HCT116 (cell line): ENCODE data around the gene VSNL1. TPM values are rescaled to one million over a fixed set of nuclear protein-coding genes. Genes with fewer than 3 reads are reported as not detected.
A peak's percentile ranks its signal among the peaks of the same experiment; 100 is the strongest.

Source experiments
- ATAC-seq: fragments of 200-7000 bp; cut with Tn5 transposase; 2 replicates; pipeline ENCODE4 v1.9.1; 2020; ENCODE audit warnings: mild to moderate bottlenecking, moderate library complexity
- BruUV-seq: library from RNA; stranded (reverse); fragments of 400-500 nt; replicated peaks from 2 replicates; lab custom pipeline; 2021; lab: Mats Ljungman, UMichigan
- CTCF ChIA-PET: fragments of 300-600 bp; sonication (Branson Sonifier 250); formaldehyde crosslinking; loops from one replicate; lab custom pipeline; 2021; ENCODE audit warnings: antibody characterized with exemption; lab: Charles Lee
- POLR2A ChIA-PET: fragments of 300-600, 350-600 bp; sonication (Branson Sonifier 250); formaldehyde crosslinking; loops from one replicate; lab custom pipeline; 2021; ENCODE audit warnings: antibody characterized with exemption; lab: Charles Lee
- RAD21 ChIA-PET, 2 experiments: fragments of 300-600 bp; sonication (Branson Sonifier 250); formaldehyde crosslinking; loops; one replicate each; lab custom pipeline; 2023; ENCODE audit warnings: low total read pairs in 2 of 2; ENCODE audit not compliant: uncharacterized antibody in 2 of 2, unreplicated experiment in 2 of 2, low non-redundant PET in 1 of 2; lab: Charles Lee
- DNase-seq: peaks from one replicate; pipeline ENCODE4 v3.0.0-alpha.2; 2010; ENCODE audit warnings: low read depth, low spot score
- H2AFZ ChIP-seq: fragments of 200-600 bp; shearing (Covaris generic), sonication (generic); 2 replicates; pipeline ENCODE4 v1.6.1; 2017; ENCODE audit warnings: low read depth, mixed run types, mixed read lengths, antibody characterized with exemption, low read length; ENCODE audit not compliant: poor library complexity, severe bottlenecking
- H3K27ac ChIP-seq: 2 replicates; pipeline ENCODE4 v1.5.1; 2012; ENCODE audit warnings: low read depth, low read length
- H3K27me3 ChIP-seq: fragments of 200-600 bp; sonication (generic); 2 replicates; pipeline ENCODE4 v1.6.1; 2016; ENCODE audit warnings: mixed run types, low read length, mixed read lengths; ENCODE audit not compliant: insufficient read depth
- H3K36me3 ChIP-seq, 2 experiments: fragments of 200-500 bp in 1 of 2; fragments of 200-600 bp in 1 of 2; sonication (Bioruptor generic) in 1 of 2; sonication (generic) in 1 of 2; 2 replicates each; pipeline versions ENCODE4 v1.5.1 to v1.6.1; 2014 to 2016; ENCODE audit warnings: low read length in 2 of 2, inconsistent platforms in 1 of 2, mixed read lengths in 1 of 2, mixed run types in 1 of 2; ENCODE audit not compliant: insufficient read depth in 2 of 2, control insufficient read depth in 1 of 2
- H3K4me1 ChIP-seq, 2 experiments: fragments of 200-600 bp in 1 of 2; sonication (generic) in 1 of 2; 2 replicates each; pipeline versions ENCODE4 v1.5.1 to v1.6.1; 2012 to 2017; ENCODE audit warnings: low read length in 2 of 2, inconsistent platforms in 1 of 2, mild to moderate bottlenecking in 1 of 2, mixed read lengths in 1 of 2, mixed run types in 1 of 2, moderate library complexity in 1 of 2; ENCODE audit not compliant: insufficient read depth in 2 of 2, control insufficient read depth in 1 of 2
- H3K4me2 ChIP-seq: fragments of 200-600 bp; sonication (generic); 2 replicates; pipeline ENCODE4 v1.6.1; 2017; ENCODE audit warnings: mixed run types, low read length, mixed read lengths
- H3K4me3 ChIP-seq, 2 experiments: fragments of 200-600 bp in 1 of 2; sonication (generic) in 1 of 2; replicated peaks in 1 of 2; 2 replicates each; pipeline ENCODE4 v1.5.1; 2011 to 2016; ENCODE audit warnings: low read length in 2 of 2, control low read depth in 1 of 2, low read depth in 1 of 2, mild to moderate bottlenecking in 1 of 2, mixed read lengths in 1 of 2, mixed run types in 1 of 2
- H3K79me2 ChIP-seq: fragments of 200-600 bp; sonication (generic); 2 replicates; pipeline ENCODE4 v1.6.1; 2017; ENCODE audit warnings: mild to moderate bottlenecking, mixed run types, low read length, moderate library complexity, mixed read lengths; ENCODE audit not compliant: insufficient read depth
- H3K9ac ChIP-seq: fragments of 200-600 bp; sonication (generic); 2 replicates; pipeline ENCODE4 v1.6.1; 2016; ENCODE audit warnings: low read length, mixed read lengths
- H3K9me2 ChIP-seq: fragments of 200-600 bp; sonication (generic), shearing (Covaris generic); 2 replicates; pipeline ENCODE4 v1.6.1; 2017; ENCODE audit warnings: mixed run types, mild to moderate bottlenecking, moderate library complexity; ENCODE audit not compliant: insufficient read depth
- H3K9me3 ChIP-seq, 2 experiments: fragments of 200-500 bp in 1 of 2; fragments of 200-600 bp in 1 of 2; sonication (Bioruptor generic) in 1 of 2; sonication (generic) in 1 of 2; 2 replicates each; pipeline ENCODE4 v1.6.1; 2014 to 2017; ENCODE audit warnings: low read length in 2 of 2, mixed read lengths in 2 of 2, inconsistent platforms in 1 of 2, low read depth in 1 of 2, mild to moderate bottlenecking in 1 of 2, mixed run types in 1 of 2, moderate library complexity in 1 of 2; ENCODE audit not compliant: control insufficient read depth in 1 of 2, insufficient read depth in 1 of 2
- H4K20me1 ChIP-seq: fragments of 200-600 bp; sonication (generic), shearing (Covaris generic); 2 replicates; pipeline ENCODE4 v1.6.1; 2017; ENCODE audit warnings: mixed run types, mild to moderate bottlenecking, moderate library complexity; ENCODE audit not compliant: insufficient read depth
- ATF3 ChIP-seq: IDR thresholded peaks from 2 replicates; pipeline ENCODE4 v1.6.1; 2012
- CBX3 ChIP-seq: IDR thresholded peaks from 2 replicates; pipeline ENCODE4 v1.6.1; 2012; ENCODE audit warnings: low read depth
- CTCF ChIP-seq, 3 experiments: fragments of 200-600 bp in 1 of 3; sonication (generic) in 1 of 3; IDR thresholded peaks in 2 of 3; conservative IDR thresholded peaks in 1 of 3; 2 replicates each; pipeline ENCODE4 v1.5.1; 2012 to 2017; ENCODE audit warnings: low read depth in 2 of 3, low read length in 2 of 3, antibody characterized with exemption in 1 of 3, borderline replicate concordance in 1 of 3, control low read depth in 1 of 3, mild to moderate bottlenecking in 1 of 3, mixed read lengths in 1 of 3, mixed run types in 1 of 3, moderate library complexity in 1 of 3; ENCODE audit not compliant: insufficient read depth in 1 of 3
- EZH2 ChIP-seq: fragments of 200-600 bp; sonication (generic); IDR thresholded peaks from 2 replicates; pipeline ENCODE4 v1.6.1; 2017; ENCODE audit warnings: antibody characterized with exemption, mixed run types
- EZH2phosphoT487 ChIP-seq: fragments of 200-600 bp; IDR thresholded peaks from 2 replicates; pipeline ENCODE4 v1.6.1; 2018; ENCODE audit warnings: antibody characterized with exemption, borderline replicate concordance
- FOSL1 ChIP-seq: IDR thresholded peaks from 2 replicates; pipeline ENCODE4 v1.6.1; 2012; ENCODE audit warnings: low read depth
- MAX ChIP-seq: IDR thresholded peaks from 2 replicates; pipeline ENCODE4 v1.6.1; 2012
- POLR2A ChIP-seq: IDR thresholded peaks from 2 replicates; pipeline ENCODE4 v1.7.0; 2011; ENCODE audit warnings: borderline replicate concordance; ENCODE audit not compliant: insufficient read depth, insufficient read length; ENCODE audit errors: extremely low read depth
- POLR2AphosphoS5 ChIP-seq: IDR thresholded peaks from 2 replicates; pipeline ENCODE4 v1.6.1; 2011; ENCODE audit warnings: mild to moderate bottlenecking, low read depth, low read length, moderate library complexity
- RAD21 ChIP-seq: IDR thresholded peaks from 2 replicates; pipeline ENCODE4 v1.6.1; 2012; ENCODE audit warnings: low read depth, mild to moderate bottlenecking
- SIN3A ChIP-seq: IDR thresholded peaks from 2 replicates; pipeline ENCODE4 v1.6.1; 2012; ENCODE audit warnings: low read depth
- SP1 ChIP-seq: IDR thresholded peaks from 2 replicates; pipeline ENCODE4 v1.6.1; 2012; ENCODE audit warnings: low read depth
- TCF7L2 ChIP-seq: IDR thresholded peaks from 2 replicates; pipeline ENCODE4 v1.7.0; 2011; ENCODE audit warnings: borderline replicate concordance, inconsistent platforms; ENCODE audit not compliant: insufficient read depth, insufficient read length; ENCODE audit errors: extremely low read depth
- YY1 ChIP-seq: IDR thresholded peaks from 2 replicates; pipeline ENCODE4 v1.6.1; 2011; ENCODE audit warnings: low read length, low read depth, moderate library complexity, mild to moderate bottlenecking; ENCODE audit not compliant: insufficient replicate concordance; ENCODE audit errors: extremely low read depth
- ZFX ChIP-seq: fragments of 450-650 bp; IDR thresholded peaks from 2 replicates; pipeline ENCODE4 v1.6.1; 2017
- ZNF274 ChIP-seq: fragments of 200-500 bp; sonication (Bioruptor generic); IDR thresholded peaks from 2 replicates; pipeline ENCODE4 v1.6.1; 2014; ENCODE audit warnings: mild to moderate bottlenecking, low read depth, low read length, inconsistent platforms
- intact Hi-C: fragments of 100-400 bp; cut with micrococcal nuclease; formaldehyde crosslinking; loops from 2 replicates; pipeline ENCODE4 v1.10.0; 2022
- total RNA-seq: library from RNA; stranded (reverse); gene quantifications from one replicate; pipeline ENCODE4 v1.2.1, GENCODE V29; 2021; ENCODE audit not compliant: unreplicated experiment

VSNL1 gene
- total RNA-seq, 1 experiment from 2014 or later, result 4.6 TPM

- TF ChIP-seq ZNF274 (no peak), EZH2 (no peak), YY1 (no peak), FOSL1 (no peak), EZH2phosphoT487 (no peak), CTCF (IDR thresholded peaks at IDR 0.05 in 2 of 3, conservative IDR thresholded peaks at IDR 0.05 in 1 of 3; ENCODE audit: borderline replicate concordance in 1 of 3, insufficient read depth in 1 of 3, low read depth in 2 of 3, low read length in 2 of 3) (no peak), ATF3 (no peak), SP1 (no peak), POLR2A (no peak), TCF7L2 (no peak)
Observed at GRCh38 chr2:17576802-17577201, 36.3 kb downstream of the VSNL1 start (continued).

GRCh38 chr2:17578466-17578928 lies 38.0 kb downstream of the VSNL1 start:
- ChIA-PET CTCF (interaction anchor here (2.0 kb wide), 1 partner anchor 92 kb away, joined by 7 read pairs; no protein-coding TSS in a partner anchor), RAD21 (interaction anchor here in 1 of 2 experiments (1.0 to 1.5 kb wide), 2 partner anchors 38 to 92 kb away, joined by 3 to 6 read pairs; partner anchors contain the start of gene VSNL1), POLR2A (no interaction called here)
- H3K4me3 ChIP-seq, result peak overlapping the region in 1 of 2 experiments; percentile 7; a peak in 1 of 4 replicates
- H2AFZ ChIP-seq, result peak overlapping the region; percentile 70
- no peaks in the 10 kb centered on the region for H3K36me3 ChIP-seq
- intact Hi-C loops, result no loop called here
- TF ChIP-seq POLR2AphosphoS5 (peak; percentile 48), MAX (peak; percentile 95), SIN3A (0 out of 2 replicates have a peak, but pooled peaks have one; percentile 31), YY1 (peak; percentile 75), RAD21 (0 out of 2 replicates have a peak, but pooled peaks have one; percentile 2), CBX3 (peak; percentile 93; the same call in 1 of the 2 replicates), POLR2A (no peak), ZFX (0 out of 2 replicates have a peak, but pooled peaks have one; percentile 11), TCF7L2 (no peak), SP1 (peak; percentile 58; the same call in 1 of the 2 replicates)
- no peaks in the 10 kb centered on the region for H4K20me1 ChIP-seq
- peak overlapping the region; percentile 73 for H3K4me2 ChIP-seq
- H3K4me1 ChIP-seq, result peaks cover 19 to 46% of the 10 kb centered on the region in 2 experiments
- H3K9me3 ChIP-seq, result no peaks in the 10 kb centered on the region
- peak overlapping the region; percentile 53 for H3K27ac ChIP-seq
- peak; percentile 35 for DNase-seq
- H3K9me2 ChIP-seq, result 0 out of 2 replicates have a peak, but pooled peaks cover 2% of the 10 kb centered on the region
- H3K27me3 ChIP-seq, result no peaks in the 10 kb centered on the region
- no TSS peak for BruUV-seq
- H3K79me2 ChIP-seq, result no peaks in the 10 kb centered on the region
- peak overlapping the region; percentile 40 for H3K9ac ChIP-seq
- peak; percentile 59 for ATAC-seq
